ENCODE measurements around the gene FAM227B. TPM values are rescaled to one million over a fixed set of nuclear protein-coding genes. Genes with fewer than 3 reads are reported as not detected.

Gene FAM227B
- polyA plus RNA-seq, 6 donors from 2014 or later: 15.8 to 27.3 (median 20.0) TPM

DNA sequence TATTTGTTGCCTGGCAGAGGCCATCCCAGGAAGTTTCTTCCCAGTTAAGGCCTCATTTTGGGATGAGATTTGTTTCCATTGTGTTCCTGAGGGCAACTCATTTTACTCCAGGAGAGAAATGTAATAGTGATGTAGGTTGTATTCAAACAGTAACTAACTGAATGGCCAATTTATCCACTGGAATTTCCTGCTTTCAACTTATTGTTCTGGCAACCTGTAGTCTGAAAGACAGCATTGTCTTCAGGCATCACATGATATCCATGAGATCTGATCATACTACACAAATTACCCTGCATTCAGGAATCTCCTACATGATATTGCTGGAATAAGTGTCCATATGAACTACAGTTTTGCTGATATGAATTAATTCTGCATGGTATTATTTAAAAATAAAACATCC is 277.1 kb downstream of the FAM227B start:
- peaks cover 0 to 21% (median 6%) of the 10 kb centered on the region in 7 donors for H3K9me3 Mint-ChIP-seq
- no peak overlapping the region for H3K4me3 Mint-ChIP-seq
- H3K36me3 Mint-ChIP-seq: peaks cover 26 to 39% of the 10 kb centered on the region in 2 donors
- no peak overlapping the region for H3K27ac Mint-ChIP-seq
- no peaks in the 10 kb centered on the region for H3K4me1 Mint-ChIP-seq
- DNase-seq (no peak), ATAC-seq (ENCODE audit: low read depth in 2 of 2) (no peak)
- no peaks in the 10 kb centered on the region for H3K27me3 Mint-ChIP-seq

DNA sequence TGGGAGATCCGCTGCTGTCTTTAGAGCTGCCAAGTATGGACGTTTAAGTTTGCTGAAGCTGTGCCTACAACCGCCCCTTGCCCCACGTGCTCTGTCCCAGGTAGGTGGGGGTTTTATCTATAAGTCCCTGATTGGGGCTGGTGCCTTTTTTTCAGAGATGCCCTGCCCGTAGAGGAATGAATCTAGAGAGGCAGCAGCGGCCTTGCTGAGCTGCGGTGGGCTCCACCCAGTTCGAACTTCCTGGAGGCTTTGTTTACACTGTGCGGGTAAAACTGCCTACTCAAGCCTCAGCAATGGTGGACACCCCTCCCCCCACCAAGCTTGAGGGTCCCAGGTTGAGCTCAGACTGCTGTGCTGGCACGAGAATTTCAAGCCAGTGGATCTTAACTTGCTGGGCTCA is 281.0 kb downstream of the FAM227B start:
- Mint-ChIP-seq H3K36me3 (peaks cover 28 to 38% of the 10 kb centered on the region in 2 donors), H3K4me3 (no peak overlapping the region), H3K27ac (no peak overlapping the region), H3K4me1 (no peaks in the 10 kb centered on the region), H3K27me3 (no peaks in the 10 kb centered on the region), H3K9me3 (peaks cover 0 to 21% (median 6%) of the 10 kb centered on the region in 7 donors)
- ATAC-seq (ENCODE audit: low read depth in 2 of 2) (no peak), DNase-seq (no peak)

DNA sequence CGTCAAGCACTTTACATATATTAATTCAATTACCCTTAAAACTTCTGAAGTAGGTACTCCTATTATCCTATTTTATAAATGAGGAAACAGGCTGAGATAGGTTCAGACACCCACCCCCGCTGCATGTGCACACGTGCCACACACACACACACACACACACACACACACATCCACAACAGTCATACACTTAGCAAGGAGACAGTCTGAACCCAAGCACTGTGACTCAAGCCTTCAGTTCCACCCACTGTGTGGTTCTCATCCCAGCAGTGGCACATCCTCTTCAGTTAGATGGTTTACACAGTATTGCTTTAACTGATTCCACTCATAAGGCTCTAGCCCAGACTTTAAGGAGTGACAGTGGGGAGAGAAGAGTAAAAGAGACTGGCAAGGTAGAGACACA is 288.7 kb downstream of the FAM227B start:
- H3K4me3 Mint-ChIP-seq: no peak overlapping the region
- ATAC-seq (ENCODE audit: low read depth in 2 of 2): no peak
- no peaks in the 10 kb centered on the region for H3K9me3 Mint-ChIP-seq
- peak overlapping the region in 2 of 6 donors; percentile 5 to 80 for H3K27ac Mint-ChIP-seq
- no peaks in the 10 kb centered on the region for H3K27me3 Mint-ChIP-seq
- DNase-seq: no peak
- H3K36me3 Mint-ChIP-seq: peaks cover 0 to 15% of the 10 kb centered on the region in 2 donors
- no peaks in the 10 kb centered on the region for H3K4me1 Mint-ChIP-seq

DNA sequence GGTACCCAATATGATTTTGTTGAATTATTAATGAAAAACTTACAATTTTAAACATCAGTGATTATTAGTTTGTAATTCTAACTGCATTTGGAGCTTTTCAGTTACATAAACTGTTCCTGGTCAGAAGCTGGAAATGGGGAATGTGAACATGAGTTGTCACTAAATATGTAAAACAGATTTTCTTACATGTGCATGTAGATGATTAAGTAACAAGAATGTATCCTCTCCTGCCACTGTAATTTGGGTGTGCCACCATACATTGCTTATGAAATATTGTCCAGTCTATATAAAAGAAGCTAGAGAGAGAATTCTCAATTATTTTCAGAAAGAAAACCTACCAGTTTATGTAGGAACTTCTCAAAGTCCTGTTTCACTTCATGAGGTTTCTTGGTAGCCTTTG is 289.2 kb downstream of the FAM227B start:
- Mint-ChIP-seq H3K9me3 (no peaks in the 10 kb centered on the region), H3K4me1 (no peaks in the 10 kb centered on the region), H3K36me3 (peaks cover 0 to 15% of the 10 kb centered on the region in 2 donors), H3K27me3 (no peaks in the 10 kb centered on the region), H3K4me3 (no peak overlapping the region), H3K27ac (peak overlapping the region in 1 of 6 donors; percentile 17)
- ATAC-seq (ENCODE audit: low read depth in 2 of 2) (no peak), DNase-seq (no peak)

DNA sequence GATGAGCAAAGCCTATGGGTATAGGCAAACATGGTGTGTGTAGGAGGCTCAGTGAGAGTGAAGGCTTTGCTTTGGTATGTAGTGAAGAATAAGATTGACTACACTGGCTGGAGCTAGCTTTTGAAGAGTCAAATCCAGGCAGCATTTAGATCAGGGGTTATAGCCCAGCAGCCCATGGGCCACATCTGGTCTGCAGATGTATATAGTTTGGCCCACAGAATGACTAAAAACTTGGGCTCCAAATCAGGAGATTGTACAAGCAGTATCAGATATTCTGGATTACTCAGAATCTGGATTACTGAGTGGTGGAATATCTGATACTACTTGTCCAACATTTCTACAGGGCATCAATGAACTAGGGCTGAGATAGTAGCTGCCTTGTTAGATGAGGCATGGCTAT is 290.5 kb downstream of the FAM227B start:
- H3K4me1 Mint-ChIP-seq: no peaks in the 10 kb centered on the region
- no peak overlapping the region for H3K27ac Mint-ChIP-seq
- H3K9me3 Mint-ChIP-seq: no peaks in the 10 kb centered on the region
- peaks cover 0 to 15% of the 10 kb centered on the region in 2 donors for H3K36me3 Mint-ChIP-seq
- no peak for DNase-seq
- no peaks in the 10 kb centered on the region for H3K27me3 Mint-ChIP-seq
- ATAC-seq (ENCODE audit: low read depth in 2 of 2): no peak
- no peak overlapping the region for H3K4me3 Mint-ChIP-seq

DNA sequence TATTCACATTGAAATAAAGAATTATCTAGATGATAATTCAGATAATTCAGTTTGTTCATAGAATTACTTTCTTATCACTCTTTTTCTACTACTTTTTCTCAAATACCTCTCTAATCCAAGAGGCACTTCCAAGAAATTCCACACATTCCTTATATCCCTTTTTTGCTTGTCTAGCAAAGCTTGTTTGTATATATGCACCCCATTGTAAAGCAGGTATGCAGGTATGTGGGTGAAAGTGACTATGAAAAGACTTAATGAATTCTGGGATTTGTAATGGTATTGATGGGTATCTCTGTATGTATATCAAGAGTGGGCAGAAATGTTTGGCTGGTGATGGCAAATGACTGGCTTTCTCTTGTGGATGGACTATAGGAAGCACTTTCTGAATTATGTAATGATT is 291.7 kb downstream of the FAM227B start:
- no peak overlapping the region for H3K27ac Mint-ChIP-seq
- no peak overlapping the region for H3K4me3 Mint-ChIP-seq
- DNase-seq (no peak), ATAC-seq (ENCODE audit: low read depth in 2 of 2) (no peak)
- H3K4me1 Mint-ChIP-seq: no peaks in the 10 kb centered on the region
- no peaks in the 10 kb centered on the region for H3K27me3 Mint-ChIP-seq
- peaks cover 0 to 15% of the 10 kb centered on the region in 2 donors for H3K36me3 Mint-ChIP-seq
- H3K9me3 Mint-ChIP-seq: no peaks in the 10 kb centered on the region

DNA sequence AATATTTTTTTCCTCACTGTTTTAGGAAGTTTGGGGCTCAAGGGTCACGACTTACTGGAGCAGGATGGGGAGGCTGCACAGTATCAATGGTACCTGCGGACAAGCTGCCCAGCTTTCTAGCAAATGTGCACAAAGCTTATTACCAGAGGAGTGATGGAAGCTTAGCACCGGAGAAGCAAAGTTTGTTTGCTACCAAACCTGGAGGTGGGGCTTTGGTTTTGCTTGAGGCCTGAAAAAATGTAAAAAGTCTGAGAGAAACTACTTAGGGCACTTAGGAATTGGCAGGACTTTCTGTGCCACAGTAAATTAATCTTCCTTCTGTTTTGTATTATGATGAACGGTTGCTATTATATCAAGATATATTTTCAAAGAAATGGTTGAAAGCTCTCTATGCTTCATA is 292.7 kb downstream of the FAM227B start:
- no peak overlapping the region for H3K27ac Mint-ChIP-seq
- ATAC-seq (ENCODE audit: low read depth in 2 of 2) (no peak), DNase-seq (no peak)
- no peak overlapping the region for H3K4me3 Mint-ChIP-seq
- H3K36me3 Mint-ChIP-seq: peaks cover 0 to 15% of the 10 kb centered on the region in 2 donors
- H3K27me3 Mint-ChIP-seq: no peaks in the 10 kb centered on the region
- no peaks in the 10 kb centered on the region for H3K9me3 Mint-ChIP-seq
- no peaks in the 10 kb centered on the region for H3K4me1 Mint-ChIP-seq

DNA sequence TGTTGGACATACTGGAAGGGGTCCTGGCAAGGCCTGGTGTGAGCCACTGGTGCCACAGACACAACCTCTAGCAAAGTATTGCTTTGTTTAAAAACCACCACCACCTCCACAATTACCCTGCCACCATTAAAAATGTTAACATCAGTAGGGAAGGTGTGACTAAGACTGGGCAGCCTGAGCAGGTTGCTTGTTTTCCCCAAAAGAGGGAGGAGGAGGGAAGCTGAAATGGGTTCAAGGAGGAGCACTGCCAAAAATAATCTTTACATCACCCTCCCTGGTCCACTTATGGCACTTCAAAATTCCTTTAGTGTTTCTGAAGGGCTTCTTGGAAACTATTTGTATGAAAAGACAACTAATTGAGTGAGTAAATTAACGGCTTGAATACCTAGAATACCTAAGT is 297.4 kb downstream of the FAM227B start:
- no peak for DNase-seq
- Mint-ChIP-seq H3K9me3 (no peaks in the 10 kb centered on the region), H3K4me1 (peaks cover 0 to 6% (median 0%) of the 10 kb centered on the region in 3 donors), H3K4me3 (no peak overlapping the region), H3K27ac (peak overlapping the region in 1 of 6 donors; percentile 16), H3K36me3 (peaks cover 29 to 32% of the 10 kb centered on the region in 2 donors), H3K27me3 (no peaks in the 10 kb centered on the region)
- ATAC-seq (ENCODE audit: low read depth in 2 of 2): no peak

DNA sequence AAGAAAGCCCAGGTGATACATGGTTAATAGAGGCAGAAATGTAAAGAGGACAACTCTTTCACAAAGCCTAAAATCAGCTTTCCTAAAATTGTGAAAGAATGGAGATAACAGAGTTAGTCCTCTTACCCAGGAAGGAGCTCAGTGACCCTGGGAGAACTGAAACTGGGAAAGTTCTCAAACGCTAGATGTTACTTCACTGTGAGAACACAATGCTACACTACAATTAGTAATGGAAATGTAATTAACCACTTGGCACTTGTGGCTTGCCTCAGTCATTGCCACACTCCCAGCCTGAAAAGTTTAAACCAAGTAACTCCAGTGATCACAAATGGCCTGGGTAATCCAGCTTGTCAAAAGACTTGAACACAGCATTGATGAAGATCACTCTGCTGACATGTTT is 300.3 kb downstream of the FAM227B start:
- Mint-ChIP-seq H3K27me3 (no peaks in the 10 kb centered on the region), H3K9me3 (peaks cover 0 to 6% (median 0%) of the 10 kb centered on the region in 7 donors), H3K27ac (no peak overlapping the region), H3K36me3 (peaks cover 20 to 48% of the 10 kb centered on the region in 2 donors), H3K4me3 (no peak overlapping the region), H3K4me1 (peaks cover 0 to 6% (median 0%) of the 10 kb centered on the region in 3 donors)
- DNase-seq (no peak), ATAC-seq (ENCODE audit: low read depth in 2 of 2) (no peak)

DNA sequence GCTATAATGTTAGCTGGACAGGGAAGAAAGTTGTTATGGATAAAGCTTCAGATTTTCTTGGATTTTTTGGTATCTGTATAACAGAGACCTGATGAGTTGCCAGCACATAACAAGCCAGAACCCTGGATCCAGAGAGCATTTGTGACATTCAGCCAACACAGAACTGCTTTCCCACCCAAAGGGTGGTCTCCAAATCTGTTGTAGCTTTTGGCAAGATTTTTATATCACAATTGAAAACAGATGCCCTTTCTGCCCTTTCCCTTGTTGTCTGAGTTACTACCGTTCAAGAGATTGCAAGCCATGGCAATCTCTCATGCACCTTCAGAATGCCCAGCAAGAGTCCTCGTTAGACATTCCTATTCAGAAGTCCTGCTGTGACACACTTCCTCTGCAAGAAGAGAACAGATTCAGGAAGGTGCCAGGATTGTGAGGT is 305.2 kb downstream of the FAM227B start:
- H3K27ac Mint-ChIP-seq: peak overlapping the region in 1 of 6 donors; percentile 22
- peaks cover 0 to 9% (median 5%) of the 10 kb centered on the region in 3 donors for H3K4me1 Mint-ChIP-seq
- no peaks in the 10 kb centered on the region for H3K27me3 Mint-ChIP-seq
- H3K36me3 Mint-ChIP-seq: peaks cover 32 to 50% of the 10 kb centered on the region in 2 donors
- DNase-seq (no peak), ATAC-seq (ENCODE audit: low read depth in 2 of 2) (no peak)
- H3K9me3 Mint-ChIP-seq: peaks cover 0 to 10% (median 0%) of the 10 kb centered on the region in 7 donors
- no peak overlapping the region for H3K4me3 Mint-ChIP-seq

DNA sequence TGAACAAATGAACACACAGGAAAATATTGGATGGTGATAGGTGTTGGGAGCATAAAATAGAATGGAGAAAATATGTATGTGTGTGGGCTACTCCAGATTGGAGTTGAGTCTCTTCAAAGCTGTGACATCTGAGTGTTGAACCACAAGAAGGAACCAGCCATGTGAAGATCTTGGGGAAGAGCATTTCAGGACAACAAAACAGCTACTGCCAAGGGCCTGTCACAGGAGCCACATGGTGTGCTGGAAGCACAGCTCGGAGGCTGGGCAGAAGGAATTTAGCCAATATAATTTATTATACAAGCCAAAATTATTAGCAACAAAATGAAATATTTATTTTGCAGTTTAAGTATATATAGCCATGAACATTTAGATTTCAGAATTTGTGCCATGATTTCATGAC is 305.9 kb downstream of the FAM227B start:
- Mint-ChIP-seq H3K27ac (peak overlapping the region in 1 of 6 donors; percentile 46), H3K36me3 (peaks cover 39 to 50% of the 10 kb centered on the region in 2 donors), H3K27me3 (no peaks in the 10 kb centered on the region), H3K4me1 (peaks cover 0 to 13% (median 5%) of the 10 kb centered on the region in 3 donors), H3K9me3 (peaks cover 0 to 10% (median 0%) of the 10 kb centered on the region in 7 donors), H3K4me3 (no peak overlapping the region)
- no peak for DNase-seq
- no peak for ATAC-seq (ENCODE audit: low read depth in 2 of 2)

DNA sequence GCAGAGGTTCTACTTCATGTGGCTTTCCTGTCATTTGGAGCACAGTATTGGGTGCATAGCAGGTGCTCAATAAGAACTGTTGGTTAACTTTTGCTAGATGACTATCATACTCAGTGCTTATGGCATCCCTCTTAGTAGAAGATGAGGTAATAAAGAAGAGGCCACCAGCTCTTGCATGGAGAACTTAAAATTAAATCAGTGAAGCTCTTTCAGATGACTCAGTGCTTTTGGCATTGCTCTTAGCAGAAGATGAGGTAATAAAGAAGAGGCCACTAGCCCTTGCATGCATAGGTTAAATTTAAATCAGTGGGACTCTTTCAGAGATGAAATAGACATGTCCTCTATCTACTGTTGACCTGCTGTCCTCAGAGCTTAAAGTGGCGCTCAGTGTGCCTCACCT is 307.0 kb downstream of the FAM227B start:
- ATAC-seq (ENCODE audit: low read depth in 2 of 2) (no peak), DNase-seq (no peak)
- H3K27me3 Mint-ChIP-seq: no peaks in the 10 kb centered on the region
- H3K4me3 Mint-ChIP-seq: no peak overlapping the region
- peaks cover 0 to 14% (median 5%) of the 10 kb centered on the region in 3 donors for H3K4me1 Mint-ChIP-seq
- H3K9me3 Mint-ChIP-seq: peaks cover 0 to 10% (median 0%) of the 10 kb centered on the region in 7 donors
- no peak overlapping the region for H3K27ac Mint-ChIP-seq
- peaks cover 33 to 42% of the 10 kb centered on the region in 2 donors for H3K36me3 Mint-ChIP-seq

DNA sequence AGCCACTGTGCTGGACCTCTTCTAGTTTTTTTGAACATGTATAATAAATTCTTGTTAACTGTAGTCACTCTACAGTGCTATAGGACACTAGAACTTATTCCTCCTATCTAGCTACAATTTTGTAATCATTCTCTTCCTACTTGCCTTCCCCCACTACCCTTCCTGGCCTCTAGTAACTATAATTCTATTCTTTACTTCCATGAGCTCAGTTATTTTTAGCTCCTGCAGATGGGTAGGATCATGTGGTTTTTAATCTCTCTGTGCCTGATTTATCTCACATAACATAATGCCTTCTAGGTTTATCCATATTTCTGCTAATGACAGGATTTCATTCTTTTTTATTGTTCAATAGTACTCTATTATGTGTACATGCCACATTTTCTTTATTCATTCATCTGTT is 310.7 kb downstream of the FAM227B start:
- Mint-ChIP-seq H3K36me3 (peaks cover 37 to 42% of the 10 kb centered on the region in 2 donors), H3K4me3 (no peak overlapping the region), H3K27ac (no peak overlapping the region), H3K4me1 (peaks cover 0 to 17% (median 5%) of the 10 kb centered on the region in 3 donors), H3K9me3 (peaks cover 0 to 4% (median 0%) of the 10 kb centered on the region in 7 donors), H3K27me3 (no peaks in the 10 kb centered on the region)
- ATAC-seq (ENCODE audit: low read depth in 2 of 2) (no peak), DNase-seq (no peak)

DNA sequence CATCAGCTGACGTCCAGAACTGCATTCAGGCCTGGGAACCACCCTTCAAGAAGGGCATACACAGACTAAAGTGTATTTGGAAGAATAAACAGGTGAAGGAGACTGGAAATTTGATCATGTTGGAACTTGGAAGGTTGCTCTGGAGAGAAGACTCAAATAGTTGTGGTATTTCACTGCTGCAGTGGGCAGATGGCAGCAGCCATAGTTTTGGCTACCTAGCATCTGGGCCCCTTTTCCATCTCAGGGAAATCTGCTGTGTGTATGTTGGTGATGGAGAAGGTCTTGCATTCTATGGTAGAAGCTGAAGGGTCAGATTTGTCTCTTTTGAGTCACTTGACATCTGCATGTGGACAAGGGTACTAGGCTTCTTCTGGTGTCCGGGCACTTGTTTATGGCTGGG is 311.9 kb downstream of the FAM227B start:
- ATAC-seq (ENCODE audit: low read depth in 2 of 2): no peak
- Mint-ChIP-seq H3K27me3 (no peaks in the 10 kb centered on the region), H3K36me3 (peaks cover 45 to 49% of the 10 kb centered on the region in 2 donors), H3K27ac (peak overlapping the region in 1 of 6 donors; percentile 34), H3K4me3 (no peak overlapping the region), H3K9me3 (peaks cover 0 to 4% (median 0%) of the 10 kb centered on the region in 7 donors), H3K4me1 (peaks cover 0 to 14% (median 5%) of the 10 kb centered on the region in 3 donors)
- no peak for DNase-seq

DNA sequence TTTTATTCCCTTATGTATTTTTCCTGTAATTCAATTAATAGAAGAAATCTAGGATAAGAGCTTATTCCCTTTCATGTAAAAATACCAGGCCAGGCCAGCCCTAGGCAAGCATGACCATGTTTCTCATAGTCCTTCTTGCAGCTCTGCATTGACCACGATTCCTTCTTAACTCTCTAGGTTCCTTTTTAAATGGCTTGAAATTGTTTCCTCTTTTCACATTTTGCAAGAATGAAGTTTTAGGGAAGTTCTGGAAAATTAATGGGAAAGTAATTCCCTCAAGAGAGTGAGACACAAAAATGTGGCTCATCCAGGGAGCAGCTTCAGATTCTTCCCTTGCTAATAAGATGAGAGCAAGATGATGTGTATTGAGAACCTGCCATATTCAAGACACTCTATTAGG is 314.1 kb downstream of the FAM227B start:
- ATAC-seq (ENCODE audit: low read depth in 2 of 2) (no peak), DNase-seq (no peak)
- Mint-ChIP-seq H3K36me3 (peaks cover 42 to 49% of the 10 kb centered on the region in 2 donors), H3K4me3 (no peak overlapping the region), H3K27ac (no peak overlapping the region), H3K27me3 (no peaks in the 10 kb centered on the region), H3K4me1 (peaks cover 0 to 19% (median 13%) of the 10 kb centered on the region in 3 donors), H3K9me3 (no peaks in the 10 kb centered on the region)

Measured in naive B cell (primary cell).